ENCODE measurements around the gene OSGIN1. TPM values are rescaled to one million over a fixed set of nuclear protein-coding genes. Genes with fewer than 3 reads are reported as not detected.

Gene OSGIN1
- total RNA-seq, 4 donors from 2014 or later = 6.7 to 27.7 (median 10.3) TPM

GRCh38 chr16:83994703-83995102, 41.7 kb downstream of the OSGIN1 start:
- Histone ChIP-seq H3K4me3 (no peak overlapping the region), H3K36me3 (no peaks in the 10 kb centered on the region), H3K27me3 (peaks cover 0 to 37% of the 10 kb centered on the region in 2 donors), H3K27ac (no peak overlapping the region), H3K4me1 (peaks cover 0 to 5% (median 0%) of the 10 kb centered on the region in 4 donors), H3K9me3 (no peaks in the 10 kb centered on the region)
- DNase-seq (ENCODE audit: low spot score in 2 of 2) = no peak
- 75 to 80% methylated on average over 13 of the region's 13 CpGs for WGBS, 2 donors
- TF ChIP-seq EP300 (IDR thresholded peaks at IDR 0.05) (no peak), CTCF (IDR thresholded peaks at IDR 0.05) (no peak), POLR2A (IDR thresholded peaks at IDR 0.05) (no peak)

- TF ChIP-seq POLR2A (IDR thresholded peaks at IDR 0.05) (no peak), EP300 (IDR thresholded peaks at IDR 0.05) (no peak), CTCF (IDR thresholded peaks at IDR 0.05) (no peak)
- peaks cover 0 to 32% of the 10 kb centered on the region in 2 donors for H3K27me3 ChIP-seq
- H3K27ac ChIP-seq = no peak overlapping the region
- no peak overlapping the region for H3K4me3 ChIP-seq
- peaks cover 0 to 5% (median 0%) of the 10 kb centered on the region in 4 donors for H3K4me1 ChIP-seq
- 25 to 29% methylated on average over 13 to 21 of the region's 21 CpGs for WGBS, 2 donors
- no peaks in the 10 kb centered on the region for H3K9me3 ChIP-seq
- DNase-seq (ENCODE audit: low spot score in 2 of 2) = no peak
- no peaks in the 10 kb centered on the region for H3K36me3 ChIP-seq
These were observed 42.7 kb downstream of the OSGIN1 start for GRCh38 chr16:83995754-83996153.

- H3K9me3 ChIP-seq = no peaks in the 10 kb centered on the region
- H3K27me3 ChIP-seq = peaks cover 0 to 32% of the 10 kb centered on the region in 2 donors
- no peaks in the 10 kb centered on the region for H3K36me3 ChIP-seq
- H3K4me3 ChIP-seq = no peak overlapping the region
- peaks cover 0 to 5% (median 0%) of the 10 kb centered on the region in 4 donors for H3K4me1 ChIP-seq
- no peak overlapping the region for H3K27ac ChIP-seq
- TF ChIP-seq CTCF (IDR thresholded peaks at IDR 0.05) = no peak
- TF ChIP-seq POLR2A (IDR thresholded peaks at IDR 0.05) = no peak
- TF ChIP-seq EP300 (IDR thresholded peaks at IDR 0.05) = no peak
- WGBS, 2 donors = 85 to 88% methylated on average over 13 to 15 of the region's 15 CpGs
- DNase-seq (ENCODE audit: low spot score in 2 of 2) = no peak
These were observed 43.6 kb downstream of the OSGIN1 start for GRCh38 chr16:83996481-83997252.

- no peak for DNase-seq (ENCODE audit: low spot score in 2 of 2)
- no peak for TF ChIP-seq EP300 (IDR thresholded peaks at IDR 0.05)
- no peak for TF ChIP-seq CTCF (IDR thresholded peaks at IDR 0.05)
- no peak for TF ChIP-seq POLR2A (IDR thresholded peaks at IDR 0.05)
- WGBS, 2 donors = 88% methylated on average over 13 of the region's 13 CpGs
- Histone ChIP-seq H3K9me3 (no peaks in the 10 kb centered on the region), H3K4me1 (peaks cover 0 to 5% (median 0%) of the 10 kb centered on the region in 4 donors), H3K36me3 (no peaks in the 10 kb centered on the region), H3K4me3 (no peak overlapping the region), H3K27ac (no peak overlapping the region), H3K27me3 (peaks cover 0 to 32% of the 10 kb centered on the region in 2 donors)
These were observed 45.1 kb downstream of the OSGIN1 start for GRCh38 chr16:83998091-83998490.

GRCh38 chr16:84000989-84001642, 48.1 kb downstream of the OSGIN1 start:
- Histone ChIP-seq H3K9me3 (no peaks in the 10 kb centered on the region), H3K27me3 (peaks cover 0 to 20% of the 10 kb centered on the region in 2 donors), H3K27ac (no peak overlapping the region), H3K36me3 (no peaks in the 10 kb centered on the region), H3K4me1 (no peaks in the 10 kb centered on the region), H3K4me3 (no peak overlapping the region)
- WGBS, 2 donors = 76 to 80% methylated on average over 13 of the region's 13 CpGs
- TF ChIP-seq EP300 (IDR thresholded peaks at IDR 0.05) = no peak
- TF ChIP-seq CTCF (IDR thresholded peaks at IDR 0.05) = no peak
- no peak for TF ChIP-seq POLR2A (IDR thresholded peaks at IDR 0.05)
- DNase-seq (ENCODE audit: low spot score in 2 of 2) = no peak

Measured in tibial nerve (tissue), 4 donors.